NOMO-1 treated with DMSO at 0.1 percent for 48 hours (cell line): ENCODE data around the gene XNDC1N.

Source experiments
- DNase-seq: peaks from one replicate; lab custom pipeline; 2025; ENCODE audit not compliant: unreplicated experiment; lab: John Stamatoyannopoulos, UW

The XNDC1N gene

GRCh38 chr11:71927820-71928736, at the start of gene XNDC1N:
XNDC1N (minus strand) TSS chr11:71928594; CDS start chr11:71923353, 5,241 bp downstream.
- DNase-seq, result peak; percentile 93

GRCh38 chr11:71977743-71978418, 49.5 kb upstream of the XNDC1N start:
- peak; percentile 90 for DNase-seq

DNA sequence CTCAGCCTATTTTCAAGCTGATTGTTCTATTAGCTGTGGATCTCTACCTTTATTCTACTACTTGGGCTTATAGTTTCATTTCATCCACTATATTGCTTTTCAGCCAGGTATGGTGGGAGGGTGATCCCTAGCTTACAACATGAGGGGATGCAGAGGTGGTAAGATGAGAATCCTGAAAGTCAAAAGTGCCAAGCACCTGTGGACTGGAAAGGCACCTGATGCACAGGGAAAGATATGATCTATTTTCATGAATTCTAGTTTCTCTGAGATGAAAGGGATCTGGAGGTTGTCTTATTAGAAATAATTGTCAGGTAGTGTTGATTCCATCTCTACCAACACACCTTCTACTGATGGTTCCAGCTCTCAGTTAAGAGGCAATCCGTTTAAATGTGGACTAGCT, 48.7 kb upstream of the XNDC1N start:
- DNase-seq, result no peak

GRCh38 chr11:71976551-71976950, 48.2 kb upstream of the XNDC1N start:
- peak; percentile 1 for DNase-seq

DNA sequence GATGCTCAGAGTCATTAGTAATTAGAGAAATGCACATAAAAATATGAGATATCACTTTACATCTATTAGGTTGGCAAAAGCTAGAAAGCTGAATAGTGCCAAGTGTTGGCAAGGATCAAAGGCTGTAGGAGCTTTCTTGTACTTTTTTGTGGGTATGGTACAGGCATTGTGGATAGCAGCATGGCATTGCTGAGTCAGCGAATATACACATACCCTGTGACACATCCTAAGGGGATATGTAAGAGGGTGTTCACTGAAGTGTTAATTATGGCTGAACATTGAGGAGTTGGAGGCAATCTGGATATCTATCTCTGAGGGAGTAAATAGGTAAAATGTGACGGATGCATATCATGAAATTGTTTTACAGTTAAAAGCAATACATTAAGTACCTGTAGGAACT, 43.3 kb upstream of the XNDC1N start:
- no peak for DNase-seq

DNA sequence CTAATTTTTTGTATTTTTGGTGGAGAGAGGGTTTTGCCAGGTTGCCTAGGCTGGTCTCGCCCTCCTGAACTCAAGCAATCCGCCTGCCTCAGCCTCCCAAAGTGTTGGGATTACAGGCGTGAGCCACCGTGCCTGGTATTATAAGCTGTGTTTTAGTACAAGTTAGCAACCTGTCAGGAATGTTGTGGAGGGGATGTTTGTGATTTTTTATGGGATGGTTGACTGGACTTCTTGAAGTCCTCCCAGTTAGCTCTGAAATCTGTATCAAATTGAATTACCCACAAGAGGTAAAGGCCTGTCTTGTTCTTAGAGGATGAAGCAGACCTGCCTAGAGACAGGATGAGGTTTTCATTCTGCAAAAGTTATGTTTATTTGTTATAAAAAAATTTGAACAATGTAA, 36.2 kb upstream of the XNDC1N start:
- DNase-seq, result no peak

DNA sequence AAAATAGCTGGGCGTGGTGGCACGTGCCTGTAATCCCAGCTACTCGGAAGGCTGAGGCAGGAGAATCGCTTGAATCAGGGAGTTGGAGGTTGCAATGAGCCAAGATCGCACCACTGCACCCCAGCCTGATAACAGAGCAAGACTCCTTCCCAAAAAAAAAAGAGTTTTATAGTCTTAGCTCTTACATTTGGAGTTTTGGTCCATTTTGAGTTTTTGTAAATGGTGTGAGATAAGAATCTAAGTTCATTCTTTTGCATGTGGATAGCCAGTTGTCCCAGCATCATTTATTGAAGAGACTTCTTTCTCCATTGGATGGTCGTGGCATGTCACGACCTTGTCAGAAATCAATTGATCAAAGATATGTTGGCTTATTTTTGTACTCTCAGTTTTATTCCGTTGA, 35.1 kb upstream of the XNDC1N start:
- DNase-seq, result no peak

DNA sequence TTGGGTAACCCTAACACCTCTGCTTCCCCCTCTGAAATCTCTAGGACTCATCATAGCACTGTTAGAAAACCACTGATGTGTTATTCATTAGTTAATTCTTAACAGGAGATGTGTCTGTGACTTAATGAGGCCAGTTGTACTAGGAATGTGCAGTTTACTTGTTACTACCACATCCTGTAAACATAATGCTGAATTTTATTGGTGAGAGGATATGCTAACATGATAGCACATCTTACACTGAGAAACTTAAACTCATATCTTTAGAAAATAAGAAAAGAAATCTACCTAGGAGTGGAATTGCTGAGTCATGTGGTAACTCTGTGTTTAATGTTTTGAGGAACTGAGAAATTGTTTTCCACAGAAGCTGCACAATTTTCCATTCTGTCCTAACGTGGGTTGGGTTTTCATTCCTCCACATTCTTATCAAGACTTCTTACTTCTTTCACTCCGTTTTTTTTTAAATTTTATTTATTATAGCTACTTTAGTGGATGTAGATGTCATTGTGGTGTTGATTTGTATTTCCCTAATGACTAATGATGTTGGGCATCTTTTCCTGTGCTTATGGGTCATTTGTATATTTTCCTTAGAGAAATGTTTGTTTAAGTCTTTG, 34.1 kb upstream of the XNDC1N start:
- DNase-seq, result peak; percentile 77

DNA sequence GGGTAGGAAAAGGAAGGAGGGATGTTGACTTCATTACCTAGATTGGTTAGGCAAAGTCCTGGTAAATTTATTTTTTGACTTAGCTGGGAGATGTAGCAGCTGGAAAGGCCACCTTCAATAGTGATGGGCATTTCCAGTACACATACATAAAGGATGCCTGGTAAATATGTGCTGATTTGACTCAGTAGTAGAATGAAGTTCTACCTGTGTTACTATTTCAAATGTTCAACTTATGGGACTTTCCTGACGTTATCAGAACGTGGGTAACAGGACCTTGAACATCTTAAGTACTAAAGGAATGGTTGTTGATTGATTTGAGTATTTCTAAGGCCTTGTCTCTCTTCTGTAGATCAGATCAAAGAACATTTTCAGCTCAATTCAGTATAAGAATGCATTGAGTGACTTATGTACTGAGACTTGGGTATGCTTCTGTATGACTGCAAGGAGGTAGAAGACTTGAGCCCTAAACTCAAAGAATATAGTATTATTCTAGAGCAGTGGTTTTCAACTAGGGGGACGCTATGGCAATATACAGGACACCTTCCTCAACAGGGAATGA, 27.6 kb upstream of the XNDC1N start:
- DNase-seq, result no peak

GRCh38 chr11:71951741-71952310, 23.4 kb upstream of the XNDC1N start:
- no peak for DNase-seq

DNA sequence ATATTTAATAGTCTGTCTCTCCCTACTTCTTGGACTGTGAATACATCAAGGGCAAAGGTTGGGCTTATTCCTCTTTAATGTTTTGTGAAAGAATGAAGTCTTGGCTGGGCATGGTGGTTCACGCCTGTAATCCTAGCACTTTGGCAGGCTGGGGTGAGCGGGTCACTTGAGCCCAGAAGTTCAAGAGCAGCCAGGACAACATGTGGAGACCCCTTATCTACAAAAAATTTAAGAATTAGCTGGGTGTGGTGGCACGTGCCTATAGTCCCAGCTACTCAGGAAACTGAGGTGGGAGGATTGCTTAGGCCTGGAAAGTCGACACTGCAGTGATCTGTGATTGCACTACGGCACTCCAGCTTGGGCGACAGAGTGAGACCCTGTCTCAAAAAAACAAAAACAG, 20.6 kb upstream of the XNDC1N start:
- no peak for DNase-seq

DNA sequence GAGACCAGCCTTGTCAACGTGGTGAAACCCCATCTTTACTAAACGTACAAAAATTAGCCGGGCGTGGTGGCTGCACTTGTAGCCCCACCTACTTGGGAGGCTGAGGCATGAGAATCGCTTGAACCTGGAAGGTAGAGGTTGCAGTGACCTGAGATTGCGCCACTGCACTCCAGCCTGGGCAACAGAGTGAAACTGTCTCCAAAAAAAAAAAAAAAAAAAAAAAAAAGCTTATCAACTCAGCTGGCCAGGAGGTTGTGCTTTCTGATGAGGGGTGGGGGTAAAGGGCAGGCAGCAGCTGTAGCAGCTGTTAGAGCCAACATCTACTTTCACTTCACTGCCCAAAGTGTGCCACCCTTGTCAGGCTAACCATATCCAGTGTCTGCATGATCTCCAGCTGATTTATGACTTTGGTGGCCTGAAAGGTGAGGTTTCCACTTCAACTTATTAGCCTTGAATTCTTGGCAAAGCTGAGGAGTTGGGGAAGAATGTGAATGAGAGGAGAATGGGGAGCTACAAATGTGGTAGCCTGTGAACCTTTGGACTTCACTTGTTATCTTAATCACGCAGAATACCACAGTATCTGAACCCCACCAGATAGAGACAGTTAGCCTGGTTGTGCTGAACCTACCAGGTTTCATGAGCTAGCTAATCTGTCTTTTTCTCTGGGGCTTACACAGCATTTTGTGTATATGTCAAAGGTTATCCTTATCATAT, 20.1 kb upstream of the XNDC1N start:
- no peak for DNase-seq

DNA sequence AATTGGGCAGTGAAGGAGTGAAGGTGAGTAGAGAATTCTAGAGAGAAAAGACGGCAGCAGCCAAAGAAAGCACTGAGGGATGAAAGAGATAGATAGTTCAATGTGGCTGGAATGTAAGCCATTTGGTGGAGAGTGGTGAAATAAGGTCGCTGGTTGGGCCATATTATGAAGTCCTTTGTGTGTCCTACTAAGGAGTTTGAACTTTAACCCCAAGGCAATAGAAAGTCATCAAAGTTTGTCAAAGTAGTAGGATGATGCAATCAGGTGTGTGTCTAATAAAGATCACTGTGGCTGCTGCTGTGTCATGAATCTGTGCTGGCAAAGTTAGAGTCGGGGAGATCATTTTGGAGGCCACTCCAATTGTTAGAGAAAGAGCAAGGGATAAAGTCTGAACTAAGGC, 19.1 kb upstream of the XNDC1N start:
- no peak for DNase-seq

DNA sequence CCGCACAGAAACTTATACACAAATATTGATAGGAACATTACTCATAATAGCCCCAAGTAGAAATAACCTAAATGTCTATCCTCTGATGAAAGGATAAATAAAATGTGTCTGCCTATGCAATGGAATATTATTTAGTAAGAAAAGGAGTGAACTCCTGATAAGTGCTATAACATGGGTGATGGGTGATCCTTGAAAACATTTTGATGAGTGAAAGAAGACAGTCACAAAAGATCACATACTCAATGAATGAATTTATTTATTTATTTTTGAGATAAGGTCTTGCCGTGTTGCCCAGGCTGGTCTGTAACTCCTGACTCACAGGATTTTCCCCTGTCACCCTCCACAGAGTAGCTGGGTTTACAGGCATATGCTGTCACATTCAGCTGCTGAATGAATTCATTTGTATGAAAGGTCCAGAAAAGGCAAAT, 17.8 kb upstream of the XNDC1N start:
- DNase-seq, result no peak

DNA sequence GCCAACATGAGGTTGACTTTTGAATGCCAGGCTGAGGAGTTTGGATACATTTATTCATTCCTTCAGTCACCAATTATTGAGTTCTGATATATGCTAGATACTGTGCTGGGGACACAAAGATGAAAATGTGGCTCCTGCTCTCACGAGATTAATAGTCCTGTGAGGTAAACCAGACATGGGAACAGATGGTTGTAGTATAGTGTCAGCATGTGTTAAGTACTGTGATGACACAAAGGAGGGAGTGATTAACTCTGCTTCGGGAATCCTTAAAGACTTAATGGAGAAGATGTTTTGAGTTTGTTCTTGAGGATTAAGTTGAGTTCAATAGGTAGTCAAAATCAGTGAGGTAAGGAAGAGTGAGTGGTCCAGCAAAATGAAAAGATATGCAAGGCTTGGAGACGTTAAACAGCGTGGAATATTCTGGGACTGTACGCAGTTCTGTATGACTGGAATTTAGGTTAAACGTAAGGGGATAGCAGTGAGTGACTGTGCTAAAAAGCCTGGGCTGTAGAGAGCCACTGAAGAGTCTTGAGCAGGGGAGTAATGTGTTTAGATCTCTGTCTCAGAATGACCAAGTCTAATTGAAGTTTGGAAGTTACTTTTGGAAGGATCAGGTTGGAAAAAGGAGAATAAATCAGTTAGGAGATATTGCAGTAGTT, 12.3 kb upstream of the XNDC1N start:
- DNase-seq, result no peak

GRCh38 chr11:71937826-71938225, 9.4 kb upstream of the XNDC1N start:
- no peak for DNase-seq

GRCh38 chr11:71936825-71937224, 8.4 kb upstream of the XNDC1N start:
- DNase-seq, result no peak

DNA sequence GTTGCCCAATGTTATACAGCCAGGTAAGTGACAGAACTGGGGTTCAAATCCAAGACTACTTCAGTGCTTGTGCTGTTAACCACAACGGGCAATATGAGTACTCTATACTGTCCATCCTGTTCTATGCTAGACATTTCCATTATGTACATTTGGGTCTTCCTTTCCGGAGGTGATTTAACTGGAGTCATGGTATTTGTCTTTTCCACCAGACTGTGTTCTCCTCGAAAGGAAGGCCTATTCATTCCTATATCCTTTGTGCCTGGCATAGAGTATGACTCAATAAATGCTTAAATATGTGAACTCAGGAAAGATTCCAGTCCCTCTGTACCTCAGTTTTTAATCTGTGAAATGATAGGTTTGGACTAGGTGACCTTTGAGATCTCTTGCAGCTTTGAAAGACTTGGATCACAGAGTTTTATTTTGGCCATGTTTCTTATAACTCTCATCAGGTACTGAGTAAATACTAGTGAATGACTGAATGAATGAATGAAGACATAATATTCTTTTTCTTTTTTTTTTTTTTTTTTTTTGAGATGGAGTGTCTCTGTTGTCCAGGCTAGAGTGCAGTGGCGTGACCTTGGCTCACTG, 7.0 kb upstream of the XNDC1N start:
- DNase-seq, result no peak

- DNase-seq, result peak; percentile 22
Measured at GRCh38 chr11:71934213-71934612, 5.8 kb upstream of the XNDC1N start.
